K562 (cell line): Measurements from ENCODE around the gene TPSG1. TPM values are rescaled to one million over a fixed set of nuclear protein-coding genes. Genes with fewer than 3 reads are reported as not detected.

Source experiments
- ATAC-seq: fragments of 200-7000 bp; cut with Tn5 transposase; 3 replicates; pipeline ENCODE4 v1.9.1; 2020; ENCODE audit warnings: moderate library complexity
- BruUV-seq: library from RNA; stranded (reverse); fragments of 400-500 nt; replicated peaks from 2 replicates; lab custom pipeline; 2021; lab: Mats Ljungman, UMichigan
- CTCF ChIA-PET: fragments of 300-600 bp; formaldehyde crosslinking; extraction: SDS; loops from one replicate; lab custom pipeline; 2021; ENCODE audit warnings: low intra/inter-chr PET ratio; lab: Yijun Ruan, JAX
- POLR2A ChIA-PET: fragments of 300-600, 350-650 bp; sonication (Branson Sonifier 250); formaldehyde crosslinking; extraction: SDS; loops from one replicate; lab custom pipeline; 2021; ENCODE audit warnings: antibody characterized with exemption, inconsistent platforms; lab: Yijun Ruan, JAX
- DNase-seq, 4 experiments: peaks; one replicate each; pipeline versions ENCODE4 v3.0.0 to v3.0.0-alpha.2; 2011 to 2018; ENCODE audit warnings: low spot score in 3 of 4, mixed read lengths in 3 of 4; ENCODE audit errors: extremely low read depth in 1 of 4
- FAIRE-seq: peaks from 2 replicates; lab custom pipeline; 2011; peaks lifted over from hg19 to GRCh38; lab: Jason Lieb, UNC
- H2AFZ ChIP-seq: 2 replicates; pipeline ENCODE4 v1.6.0; 2011; ENCODE audit warnings: low read depth, low read length, control low read depth, inconsistent platforms
- H3K27ac ChIP-seq: fragments of 200-600 bp; 3 replicates; pipeline ENCODE4 v1.8.0; 2011; ENCODE audit warnings: low read depth, mild to moderate bottlenecking, control low read depth, inconsistent platforms, low read length, moderate library complexity, mixed read lengths; ENCODE audit errors: extremely low read depth
- H3K27me3 ChIP-seq, 2 experiments: fragments of 300-600 bp in 1 of 2; 2 replicates in 1 of 2; 3 replicates in 1 of 2; pipeline versions ENCODE4 v1.6.0 to v1.8.0; 2011; ENCODE audit warnings: inconsistent platforms in 2 of 2, low read length in 2 of 2, mild to moderate bottlenecking in 1 of 2, mixed read lengths in 1 of 2, moderate library complexity in 1 of 2; ENCODE audit not compliant: control insufficient read depth in 2 of 2, insufficient read depth in 2 of 2
- H3K36me3 ChIP-seq: fragments of 300-600 bp; 3 replicates; pipeline ENCODE4 v1.8.0; 2011; ENCODE audit warnings: mild to moderate bottlenecking, low read length, inconsistent platforms; ENCODE audit not compliant: control insufficient read depth, insufficient read depth
- H3K4me1 ChIP-seq, 2 experiments: fragments of 200-600 bp in 1 of 2; replicated peaks in 1 of 2; 2 replicates in 1 of 2; 3 replicates in 1 of 2; pipeline versions ENCODE4 v1.5.1 to v1.8.0; 2011; ENCODE audit warnings: inconsistent platforms in 2 of 2, low read length in 2 of 2, mild to moderate bottlenecking in 1 of 2, mixed read lengths in 1 of 2, moderate library complexity in 1 of 2; ENCODE audit not compliant: control insufficient read depth in 2 of 2, insufficient read depth in 2 of 2
- H3K4me2 ChIP-seq: 2 replicates; pipeline ENCODE4 v1.6.1; 2011; ENCODE audit warnings: low read length, control low read depth, inconsistent platforms, mixed read lengths; ENCODE audit not compliant: insufficient read depth
- H3K4me3 ChIP-seq: fragments of 200-600 bp; sonication (generic), shearing (Covaris generic); 2 replicates; pipeline ENCODE4 v1.5.1; 2016; ENCODE audit warnings: control low read depth, inconsistent platforms
- H3K79me2 ChIP-seq: fragments of 200-600 bp; 3 replicates; pipeline ENCODE4 v1.8.0; 2011; ENCODE audit warnings: low read length, inconsistent platforms; ENCODE audit not compliant: control insufficient read depth, insufficient read depth
- H3K9ac ChIP-seq, 2 experiments: 2 replicates each; pipeline versions ENCODE4 v1.6.0 to v1.6.1; 2011; ENCODE audit warnings: low read depth in 2 of 2, low read length in 2 of 2, control low read depth in 1 of 2, inconsistent platforms in 1 of 2, mild to moderate bottlenecking in 1 of 2, mixed read lengths in 1 of 2; ENCODE audit not compliant: insufficient read depth in 1 of 2
- H3K9me1 ChIP-seq: one replicate; pipeline ENCODE4 v1.6.0; 2011; ENCODE audit warnings: inconsistent platforms, mild to moderate bottlenecking, low read length, moderate library complexity; ENCODE audit not compliant: control insufficient read depth, insufficient read depth
- H3K9me3 ChIP-seq: replicated peaks from 2 replicates; pipeline ENCODE4 v1.5.1; 2011; ENCODE audit warnings: low read depth, low read length, inconsistent platforms; ENCODE audit not compliant: control insufficient read depth, insufficient read depth
- H4K20me1 ChIP-seq: replicated peaks from 2 replicates; pipeline ENCODE4 v1.6.1; 2011; ENCODE audit warnings: low read length, inconsistent platforms, mixed read lengths; ENCODE audit not compliant: control insufficient read depth, insufficient read depth
- BCLAF1 ChIP-seq, 2 experiments: fragments of 450-650 bp in 1 of 2; IDR thresholded peaks; 2 replicates each; pipeline ENCODE4 v1.6.1; 2011 to 2017; ENCODE audit warnings: low read depth in 2 of 2, antibody characterized with exemption in 1 of 2, borderline replicate concordance in 1 of 2, low read length in 1 of 2, mild to moderate bottlenecking in 1 of 2, mixed read lengths in 1 of 2; ENCODE audit not compliant: control insufficient read depth in 1 of 2
- CAMTA2 ChIP-seq: fragments of 250-450 bp; sonication (Bioruptor Pico); conservative IDR thresholded peaks from 2 replicates; pipeline ENCODE4 v1.5.1; 2022
- CHD2 ChIP-seq: IDR thresholded peaks from 2 replicates; pipeline ENCODE4 v1.6.1; 2011; ENCODE audit warnings: low read depth, low read length
- DDX20 ChIP-seq: fragments of 450-650 bp; IDR thresholded peaks from 2 replicates; pipeline ENCODE4 v1.6.1; 2016; ENCODE audit warnings: missing genetic modification characterization, low read depth, mild to moderate bottlenecking, missing compliant biosample characterization, moderate library complexity
- HDGF ChIP-seq: fragments of 450-650 bp; IDR thresholded peaks from 2 replicates; pipeline ENCODE4 v1.6.1; 2016
- PHB2 ChIP-seq: fragments of 450-650 bp; IDR thresholded peaks from 2 replicates; pipeline ENCODE4 v1.6.1; 2017; ENCODE audit warnings: low read depth
- PKNOX1 ChIP-seq: fragments of 450-650 bp; IDR thresholded peaks from 2 replicates; pipeline ENCODE4 v1.6.1; 2016
- SMARCA5 ChIP-seq: fragments of 450-650 bp; IDR thresholded peaks from 2 replicates; pipeline ENCODE4 v1.6.1; 2016
- ZNF274 ChIP-seq: IDR thresholded peaks from 2 replicates; pipeline ENCODE4 v1.6.1; 2011; ENCODE audit warnings: low read depth, mild to moderate bottlenecking, low read length, moderate library complexity, borderline replicate concordance
- WGBS: fragments of 100-300 bp; shearing (Covaris generic); methylation state at CpG from one replicate; pipeline ENCODE4 v1.1.6; 2016; ENCODE audit warnings: low coverage, mixed read lengths; ENCODE audit not compliant: insufficient coverage; ENCODE audit errors: missing lambda C conversion rate; 5-methylcytosine and 5-hydroxymethylcytosine counted together
- in situ Hi-C: fragments of 300-500 bp; cut with MboI; formaldehyde crosslinking; loops from 4 replicates; pipeline ENCODE4 v1.15.0; 2018; ENCODE audit warnings: inconsistent platforms, mixed read lengths
- intact Hi-C: fragments of 100-400 bp; cut with micrococcal nuclease; formaldehyde crosslinking; loops from 2 replicates; pipeline ENCODE4 v1.14.2; 2022
- polyA plus RNA-seq, 8 experiments: library from polyadenylated mRNA; depleted of rRNA in 4 of 8; stranded (reverse) in 5 of 8; unstranded in 3 of 8; fragments of >200 nt; fragmentation: Nextera tagmentation in 2 of 8; fragmentation: Illumina TruSeq in 1 of 8; extraction: Ambion mirVana in 2 of 8; extraction: Trizol in 1 of 8; gene quantifications; 2 replicates each; pipeline versions ENCODE4 v1.2.1 to v1.2.3, GENCODE V29; 2011 to 2014; ENCODE audit warnings: inconsistent platforms in 1 of 8, missing spikeins in 1 of 8
- total RNA-seq, 7 experiments: library from RNA; depleted of rRNA in 6 of 7; stranded (reverse); fragments of >200 nt in 6 of 7; fragmentation: Illumina TruSeq in 2 of 7; extraction: Trizol in 2 of 7; gene quantifications; 2 replicates each; pipeline versions ENCODE4 v1.2.1 to v1.2.3, GENCODE V29; 2011 to 2021; ENCODE audit warnings: low replicate concordance in 1 of 7
- TF ChIP-seq, protein P1 (sequence below): fragments of 250-450 bp; sonication (Bioruptor Pico); IDR thresholded peaks from 2 replicates; pipeline ENCODE4 v1.8.0; 2021; ENCODE audit warnings: moderate library complexity, mild to moderate bottlenecking, inconsistent platforms

The TPSG1 gene
- total and polyA plus RNA-seq, 9 of the 15 experiments (the other 6 are each of a cell fraction or from before 2014, with no cell fraction given), result not detected

DNA sequence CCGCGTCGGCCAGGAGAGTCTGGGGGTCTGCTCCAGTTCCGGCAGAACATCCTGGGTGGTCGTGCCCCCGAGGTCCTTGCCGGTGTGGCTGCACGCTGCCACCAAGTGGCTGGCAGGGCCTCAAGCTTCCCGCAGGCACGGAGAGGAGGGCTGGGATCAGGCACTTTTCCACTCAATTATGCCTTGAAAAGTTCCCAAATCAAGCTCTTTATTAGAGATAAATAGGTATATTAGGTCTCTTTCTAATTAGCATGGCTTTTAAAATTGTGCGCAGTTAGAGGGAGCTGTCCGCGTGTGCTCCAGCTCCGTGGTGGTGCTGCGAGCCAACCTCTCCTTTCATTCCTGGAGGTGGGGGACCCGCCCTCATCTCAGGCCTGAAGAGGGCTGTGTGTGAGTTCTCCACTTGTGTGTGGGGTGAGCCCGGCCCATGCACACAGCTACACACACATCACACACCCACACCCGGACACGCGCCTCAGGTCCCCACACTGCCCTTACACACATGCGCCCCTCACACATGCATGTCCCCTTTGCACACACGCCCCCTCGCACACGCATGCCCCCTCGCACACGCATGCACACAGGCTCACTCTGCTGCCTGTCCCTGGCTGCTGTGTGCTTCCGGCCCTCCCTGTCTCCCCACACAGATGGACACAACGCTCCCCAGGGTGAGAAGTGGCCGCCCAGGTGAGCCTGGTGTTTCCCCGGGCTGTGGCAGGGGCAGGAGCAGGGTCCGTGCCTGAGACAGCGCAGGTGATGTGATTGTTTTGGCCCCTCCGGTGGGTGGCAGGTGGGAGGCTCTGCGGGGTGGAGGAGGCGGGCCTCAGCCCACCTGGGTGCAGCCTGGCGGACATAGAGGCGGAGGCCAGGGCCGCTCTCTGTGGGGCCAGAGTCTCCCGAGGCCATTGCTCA, 43.4 kb downstream of the TPSG1 start:
- Histone ChIP-seq H3K79me2 (no peaks in the 10 kb centered on the region), H3K9me3 (no peaks in the 10 kb centered on the region), H4K20me1 (peaks cover 9% of the 10 kb centered on the region; the same call in 1 of the 2 replicates), H3K9ac (no peak overlapping the region), H2AFZ (no peak overlapping the region), H3K27me3 (peaks cover 20 to 67% of the 10 kb centered on the region in 2 experiments; a peak in 3 of 5 replicates), H3K4me2 (no peak overlapping the region), H3K4me1 (peaks cover 0 to 70% of the 10 kb centered on the region in 2 experiments; a peak in 2 of 5 replicates), H3K27ac (no peak overlapping the region), H3K9me1 (no peaks in the 10 kb centered on the region), H3K4me3 (no peak overlapping the region), H3K36me3 (no peaks in the 10 kb centered on the region)
- CTCF ChIA-PET, result no interaction called here
- FAIRE-seq, result no peak
- TF ChIP-seq CHD2 (no peak), CAMTA2 (CRISPR knock-in tag) (no peak), PKNOX1 (no peak), HDGF (no peak), PHB2 (no peak), ZNF274 (no peak), BCLAF1 (IDR thresholded peaks at IDR 0.05; ENCODE audit: borderline replicate concordance in 1 of 2, control insufficient read depth in 1 of 2, low read depth in 2 of 2, low read length in 1 of 2) (no peak), DDX20 (tag) (no peak), SMARCA5 (no peak)
- TF ChIP-seq, protein P1, sequence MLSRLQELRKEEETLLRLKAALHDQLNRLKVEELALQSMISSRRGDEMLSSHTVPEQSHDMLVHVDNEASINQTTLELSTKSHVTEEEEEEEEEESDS (CRISPR knock-in tag), result no peak
- POLR2A ChIA-PET, result interaction anchor here (0.6 to 1.6 kb wide), 5 partner anchors 9 to 294 kb away, joined by 3 to 6 read pairs (median 3); no protein-coding TSS in a partner anchor
- BruUV-seq, result no TSS peak
- intact Hi-C loops, result no loop called here
- in situ Hi-C loops, result no loop called here
- WGBS, result 10% methylated on average over 38 of the region's 39 CpGs
- no peak for ATAC-seq
- no peak for DNase-seq
